HG02885 (cell line): ENCODE measurements around the gene TSHZ2.
"Not testable (repeated sequence)": the region's sequence is repeated elsewhere in the genome, so short reads cannot be mapped to it uniquely, and the experiment has no call there.

ENCODE experiments used
- ATAC-seq: cut with Tn5 transposase; IDR thresholded peaks from one replicate; pipeline ENCODE4 v1.9.1; 2021; ENCODE audit warnings: mild to moderate bottlenecking; ENCODE audit not compliant: unreplicated experiment, poor library complexity

TSHZ2 gene

GRCh38 chr20:53389516-53390300, 417.6 kb downstream of the TSHZ2 start:
- ATAC-seq = no peak

- no peak for ATAC-seq
These were observed 418.6 kb downstream of the TSHZ2 start for GRCh38 chr20:53390770-53391169.

- no peak for ATAC-seq
These were observed 422.3 kb downstream of the TSHZ2 start for GRCh38 chr20:53394433-53394832.

- no peak for ATAC-seq
These were observed 423.2 kb downstream of the TSHZ2 start for GRCh38 chr20:53395188-53395923.

- no peak for ATAC-seq
These were observed 426.9 kb downstream of the TSHZ2 start for GRCh38 chr20:53399083-53399482.

- no peak for ATAC-seq
These were observed 427.6 kb downstream of the TSHZ2 start for GRCh38 chr20:53399592-53400335.

GRCh38 chr20:53402233-53403005, 430.3 kb downstream of the TSHZ2 start:
- no peak for ATAC-seq

- ATAC-seq = no peak
These were observed 430.9 kb downstream of the TSHZ2 start for GRCh38 chr20:53403029-53403428.

GRCh38 chr20:53405139-53405538, 433.0 kb downstream of the TSHZ2 start:
- ATAC-seq = no peak

GRCh38 chr20:53406580-53406979, 434.4 kb downstream of the TSHZ2 start:
- ATAC-seq = no peak

- no peak for ATAC-seq
These were observed 436.7 kb downstream of the TSHZ2 start for GRCh38 chr20:53408691-53409446.

GRCh38 chr20:53409447-53409717, 437.2 kb downstream of the TSHZ2 start:
- no peak for ATAC-seq

GRCh38 chr20:53411129-53411528, 439.0 kb downstream of the TSHZ2 start:
- no peak for ATAC-seq

- ATAC-seq = no peak
These were observed 439.7 kb downstream of the TSHZ2 start for GRCh38 chr20:53411891-53412290.

GRCh38 chr20:53412577-53413185, 440.5 kb downstream of the TSHZ2 start:
- ATAC-seq = no peak

GRCh38 chr20:53413186-53413631, 441.1 kb downstream of the TSHZ2 start:
- peak; percentile 96 for ATAC-seq

GRCh38 chr20:53413845-53414244, 441.7 kb downstream of the TSHZ2 start:
- ATAC-seq = not testable (repeated sequence)

GRCh38 chr20:53419693-53420460, 447.7 kb downstream of the TSHZ2 start:
- ATAC-seq = no peak

GRCh38 chr20:53421343-53421742, 449.2 kb downstream of the TSHZ2 start:
- ATAC-seq = no peak
